ENCODE data around the gene SLC12A2.

SLC12A2 gene

DNA sequence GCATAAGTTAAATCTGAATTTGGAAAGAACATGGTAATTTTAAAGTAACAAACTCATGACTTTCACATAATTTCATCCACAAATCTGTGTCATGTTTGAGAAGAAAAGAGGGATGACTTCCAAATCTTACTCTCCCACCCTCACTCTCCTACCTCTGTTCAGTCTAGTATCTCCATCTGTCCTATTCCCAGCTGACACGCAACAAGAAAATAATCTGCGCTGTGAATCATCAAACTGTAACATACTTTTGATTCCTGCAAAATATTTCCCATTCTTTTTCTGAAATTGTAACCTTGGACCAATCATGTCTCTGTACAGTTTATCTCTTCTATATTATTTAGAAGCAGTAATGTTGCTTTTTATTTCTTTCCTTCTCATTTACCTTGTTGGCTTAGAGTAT lies 91.4 kb downstream of the SLC12A2 start:
- no peak overlapping the region for H3K4me3 ChIP-seq (replicated peaks in 1 of 2; ENCODE audit: low read depth in 2 of 2, low read length in 2 of 2)
- DNase-seq (ENCODE audit: low read depth in 2 of 2), result peak; percentile 17 to 84
- TF ChIP-seq, protein P1, sequence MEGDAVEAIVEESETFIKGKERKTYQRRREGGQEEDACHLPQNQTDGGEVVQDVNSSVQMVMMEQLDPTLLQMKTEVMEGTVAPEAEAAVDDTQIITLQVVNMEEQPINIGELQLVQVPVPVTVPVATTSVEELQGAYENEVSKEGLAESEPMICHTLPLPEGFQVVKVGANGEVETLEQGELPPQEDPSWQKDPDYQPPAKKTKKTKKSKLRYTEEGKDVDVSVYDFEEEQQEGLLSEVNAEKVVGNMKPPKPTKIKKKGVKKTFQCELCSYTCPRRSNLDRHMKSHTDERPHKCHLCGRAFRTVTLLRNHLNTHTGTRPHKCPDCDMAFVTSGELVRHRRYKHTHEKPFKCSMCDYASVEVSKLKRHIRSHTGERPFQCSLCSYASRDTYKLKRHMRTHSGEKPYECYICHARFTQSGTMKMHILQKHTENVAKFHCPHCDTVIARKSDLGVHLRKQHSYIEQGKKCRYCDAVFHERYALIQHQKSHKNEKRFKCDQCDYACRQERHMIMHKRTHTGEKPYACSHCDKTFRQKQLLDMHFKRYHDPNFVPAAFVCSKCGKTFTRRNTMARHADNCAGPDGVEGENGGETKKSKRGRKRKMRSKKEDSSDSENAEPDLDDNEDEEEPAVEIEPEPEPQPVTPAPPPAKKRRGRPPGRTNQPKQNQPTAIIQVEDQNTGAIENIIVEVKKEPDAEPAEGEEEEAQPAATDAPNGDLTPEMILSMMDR (IDR thresholded peaks at IDR 0.05; ENCODE audit: low read depth, low read length), result no peak

DNA sequence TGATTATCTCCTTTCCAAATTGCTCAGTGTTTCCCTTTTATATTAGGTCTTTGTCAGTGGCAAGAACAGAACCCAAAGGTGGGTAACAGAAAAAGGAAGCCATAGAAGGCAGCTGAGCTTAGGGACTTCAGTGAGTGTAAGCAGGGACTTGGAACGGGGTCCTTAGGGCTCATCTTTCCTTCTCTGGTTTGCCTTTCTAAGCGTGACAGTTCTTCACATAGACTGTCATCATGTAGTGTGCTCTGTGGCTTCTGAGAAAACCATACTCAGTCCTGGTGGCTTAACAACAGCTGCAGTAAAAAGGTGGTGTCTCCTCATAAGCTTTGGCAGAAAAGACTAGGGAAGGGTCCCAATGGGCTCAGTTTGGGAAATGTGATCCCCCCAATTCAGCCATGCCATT lies 108.8 kb downstream of the SLC12A2 start:
- TF ChIP-seq, protein P1 (IDR thresholded peaks at IDR 0.05; ENCODE audit: low read depth, low read length), result no peak
- no peak for DNase-seq (ENCODE audit: low read depth in 2 of 2)
- H3K4me3 ChIP-seq (replicated peaks in 1 of 2; ENCODE audit: low read depth in 2 of 2, low read length in 2 of 2), result no peak overlapping the region

DNA sequence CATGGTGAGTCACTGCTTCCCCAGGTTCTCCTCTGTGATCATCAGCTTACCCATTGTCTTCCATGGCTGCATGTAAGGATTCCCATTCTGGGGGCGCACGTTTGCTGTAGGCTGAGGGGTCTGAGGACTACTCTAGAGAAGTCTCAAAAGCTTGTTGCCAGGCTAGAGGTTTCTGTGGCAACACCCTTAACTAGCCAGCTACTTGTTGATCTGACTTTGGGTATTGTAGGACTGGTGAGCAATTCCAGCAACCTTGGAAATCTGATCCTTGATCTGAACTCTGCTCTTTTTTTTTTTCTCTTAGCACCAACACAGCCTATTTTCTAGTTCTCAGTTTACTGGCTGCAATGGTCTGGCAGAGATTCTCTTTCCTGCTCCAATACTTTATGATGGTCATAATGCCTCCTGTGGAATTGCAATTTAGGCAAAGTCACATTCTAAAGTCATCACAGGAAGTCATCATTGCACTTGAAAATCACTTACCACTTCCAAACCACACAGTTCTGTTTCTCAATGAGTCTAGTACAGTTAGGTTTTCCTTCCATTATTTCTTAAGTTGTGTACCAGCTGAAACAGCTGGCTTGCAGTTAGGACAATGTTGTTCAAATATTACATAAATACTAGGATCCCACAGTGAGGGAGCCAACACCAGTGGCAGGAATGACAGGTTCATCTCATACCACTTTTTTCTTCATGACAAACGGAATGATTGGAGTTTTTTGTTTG lies 110.3 kb downstream of the SLC12A2 start:
- TF ChIP-seq, protein P1 (IDR thresholded peaks at IDR 0.05; ENCODE audit: low read depth, low read length), result no peak
- DNase-seq (ENCODE audit: low read depth in 2 of 2), result no peak
- no peak overlapping the region for H3K4me3 ChIP-seq (replicated peaks in 1 of 2; ENCODE audit: low read depth in 2 of 2, low read length in 2 of 2)

DNA sequence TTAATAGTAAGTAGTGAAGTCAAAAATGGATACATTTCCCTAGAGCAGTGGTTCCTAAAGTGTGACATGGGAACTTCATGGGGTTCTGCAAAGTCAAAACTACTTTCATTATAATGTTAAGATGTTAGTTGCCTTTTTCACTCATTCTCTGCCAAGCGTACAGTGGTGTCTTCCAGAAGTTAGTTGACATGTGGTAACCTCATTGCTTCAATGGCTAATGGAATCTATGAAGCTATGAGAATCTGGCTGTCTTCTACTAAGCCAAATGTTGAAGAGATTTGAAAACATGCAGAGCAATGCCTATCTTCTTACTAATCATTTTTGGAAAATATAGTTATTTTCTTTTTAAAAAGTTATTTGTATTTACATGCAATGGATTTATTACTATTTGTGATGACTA lies 111.8 kb downstream of the SLC12A2 start:
- no peak overlapping the region for H3K4me3 ChIP-seq (replicated peaks in 1 of 2; ENCODE audit: low read depth in 2 of 2, low read length in 2 of 2)
- TF ChIP-seq, protein P1 (IDR thresholded peaks at IDR 0.05; ENCODE audit: low read depth, low read length), result no peak
- no peak for DNase-seq (ENCODE audit: low read depth in 2 of 2)

DNA sequence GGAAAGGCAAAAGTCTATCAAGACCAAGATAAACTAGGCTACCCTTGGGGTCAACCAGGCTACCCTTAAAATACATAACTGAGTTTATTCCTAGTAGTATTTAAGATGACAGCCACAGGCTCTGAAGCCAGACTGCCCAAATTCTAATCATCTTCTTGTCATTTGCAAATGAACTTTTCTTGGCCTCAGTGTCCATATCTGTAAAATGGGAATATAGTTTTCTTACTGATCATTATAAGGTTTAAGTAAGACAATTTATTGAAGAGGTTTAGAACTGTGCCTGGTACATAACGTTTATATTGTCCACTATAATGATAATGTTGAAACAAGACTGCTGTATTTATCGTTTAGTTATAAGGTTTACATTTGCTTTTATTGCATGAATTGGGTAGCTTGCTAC lies 112.5 kb downstream of the SLC12A2 start:
- no peak overlapping the region for H3K4me3 ChIP-seq (replicated peaks in 1 of 2; ENCODE audit: low read depth in 2 of 2, low read length in 2 of 2)
- TF ChIP-seq, protein P1 (IDR thresholded peaks at IDR 0.05; ENCODE audit: low read depth, low read length), result no peak
- DNase-seq (ENCODE audit: low read depth in 2 of 2), result no peak

DNA sequence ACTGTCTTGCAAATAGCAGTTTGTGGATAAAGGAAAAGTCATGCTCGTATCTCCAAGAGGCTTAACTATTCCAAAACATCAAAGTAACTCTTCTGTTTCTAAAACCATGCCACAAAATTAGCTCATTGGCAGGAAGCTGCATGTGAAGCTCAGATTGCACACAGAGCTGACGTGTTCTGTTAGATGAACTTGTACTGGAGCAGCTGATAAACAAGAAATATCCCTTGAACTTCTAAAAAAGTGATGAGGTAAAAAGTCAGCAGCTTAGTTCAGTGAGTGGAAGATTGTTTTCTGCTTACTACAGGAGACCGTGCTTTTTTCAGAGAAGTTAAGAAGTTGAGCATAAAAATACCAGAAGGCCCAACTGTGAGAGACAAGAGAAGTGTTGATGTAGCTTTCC lies 113.2 kb downstream of the SLC12A2 start:
- H3K4me3 ChIP-seq (replicated peaks in 1 of 2; ENCODE audit: low read depth in 2 of 2, low read length in 2 of 2), result no peak overlapping the region
- peak; percentile 40 to 71 for DNase-seq (ENCODE audit: low read depth in 2 of 2)
- TF ChIP-seq, protein P1 (IDR thresholded peaks at IDR 0.05; ENCODE audit: low read depth, low read length), result no peak

Data from cardiac fibroblast (primary cell).